Spleen (tissue), 11 donors: ENCODE measurements around the gene USP7. TPM values are rescaled to one million over a fixed set of nuclear protein-coding genes. Genes with fewer than 3 reads are reported as not detected.

Experiments
- DNase-seq: peaks from one replicate; pipeline ENCODE4 v3.0.0-alpha.2; 2020
- H3K27ac ChIP-seq, 8 donors: fragments of 200-600 bp; sonication (generic) in 7 of 8; 1 replicate in 4 of 8; 2 replicates in 4 of 8; pipeline versions ENCODE4 v1.5.0 to v1.8.0; 2016 to 2021; ENCODE audit warnings: inconsistent platforms in 4 of 8, mild to moderate bottlenecking in 4 of 8, moderate library complexity in 1 of 8
- H3K27me3 ChIP-seq, 7 donors: fragments of 200-600 bp; sonication (generic) in 6 of 7; replicated peaks in 1 of 7; 1 replicate in 4 of 7; 2 replicates in 3 of 7; pipeline versions ENCODE4 v1.5.0 to v1.8.0; 2016 to 2021; ENCODE audit warnings: inconsistent platforms in 3 of 7, mild to moderate bottlenecking in 1 of 7
- H3K36me3 ChIP-seq, 6 donors: fragments of 200-600 bp; sonication (generic) in 5 of 6; 1 replicate in 4 of 6; 2 replicates in 2 of 6; pipeline versions ENCODE4 v1.5.0 to v1.8.0; 2016 to 2021; ENCODE audit warnings: inconsistent platforms in 2 of 6
- H3K4me1 ChIP-seq, 6 donors: fragments of 200-600 bp; sonication (generic) in 5 of 6; 1 replicate in 3 of 6; 2 replicates in 3 of 6; pipeline versions ENCODE4 v1.5.0 to v1.8.0; 2016 to 2021; ENCODE audit warnings: inconsistent platforms in 3 of 6
- H3K4me3 ChIP-seq, 8 donors: fragments of 200-600 bp; sonication (generic) in 7 of 8; 1 replicate in 4 of 8; 2 replicates in 4 of 8; pipeline versions ENCODE4 v1.5.0 to v1.8.0; 2016 to 2021; ENCODE audit warnings: inconsistent platforms in 4 of 8, mild to moderate bottlenecking in 4 of 8, moderate library complexity in 2 of 8
- H3K9me3 ChIP-seq, 8 donors: fragments of 200-600 bp; sonication (generic) in 7 of 8; 1 replicate in 4 of 8; 2 replicates in 4 of 8; pipeline versions ENCODE4 v1.5.0 to v1.8.0; 2016 to 2021; ENCODE audit warnings: inconsistent platforms in 4 of 8
- POLR2A ChIP-seq, 3 donors: fragments of 450-650 bp; IDR thresholded peaks; one replicate each; pipeline ENCODE4 v1.5.1; 2017; ENCODE audit warnings: antibody characterized with exemption in 3 of 3, mild to moderate bottlenecking in 1 of 3
- POLR2AphosphoS5 ChIP-seq, 3 donors: sonication (generic); formaldehyde crosslinking; IDR thresholded peaks; one replicate each; pipeline ENCODE4 v1.5.1; 2017; ENCODE audit warnings: antibody characterized with exemption in 3 of 3
- WGBS, 5 donors: extraction: QIAGEN DNeasy Blood & Tissue Kit in 3 of 5; methylation state at CpG; one replicate each; pipeline versions ENCODE4 v1.1.5 to v1.1.7; 2013 to 2018; 5-methylcytosine and 5-hydroxymethylcytosine counted together
- intact Hi-C: fragments of 100-400 bp; cut with DNase I; formaldehyde crosslinking; loops from one replicate; pipeline ENCODE4 v1.15.0; 2023; ENCODE audit warnings: low total_unique reads
- polyA plus RNA-seq, 3 donors: library from polyadenylated mRNA; stranded (reverse); fragments of 200-250 nt; gene quantifications; one replicate each; pipeline ENCODE4 v1.2.1, GENCODE V29; 2013
- total RNA-seq, 7 donors: library from RNA; depleted of rRNA in 3 of 7; stranded (reverse); fragments of >200 nt in 3 of 7; fragmentation: NEBNext Ultra II Directional in 4 of 7; extraction: Animal tissue kit (Norgen Biotek cat#: 25700) in 4 of 7; gene quantifications; one replicate each; pipeline versions ENCODE4 v1.1.0 to v1.2.1, GENCODE V29; 2016 to 2021
- TF ChIP-seq, protein P1 (sequence below), 11 experiments: fragments of 200-600 bp in 7 of 11; fragments of 450-650 bp in 4 of 11; sonication (generic) in 4 of 11; IDR thresholded peaks in 8 of 11; conservative IDR thresholded peaks in 3 of 11; 1 replicate in 7 of 11; 2 replicates in 4 of 11; pipeline versions ENCODE4 v1.4.0 to v1.8.0; 2016 to 2021; ENCODE audit warnings: antibody characterized with exemption in 11 of 11, inconsistent platforms in 4 of 11, mild to moderate bottlenecking in 1 of 11
- donor health status: healthy with polysubstance abuse.
- donor health status: DM: no; HTN: no; CAD: no; lungs with moderate emphysema.
- donor health status: DM: no; HTN: no; CAD: no.
- donor health status: Bipolar disorder and iron deficiency.
- donor health status: healthy.
- donor health status: DM: no; HTN: no; CAD: no.
- donor health status: DM: yes; HTN: yes; CAD: no.

Gene USP7
- total and polyA plus RNA-seq, 10 donors = 26.1 to 145 (median 126) TPM

DNA sequence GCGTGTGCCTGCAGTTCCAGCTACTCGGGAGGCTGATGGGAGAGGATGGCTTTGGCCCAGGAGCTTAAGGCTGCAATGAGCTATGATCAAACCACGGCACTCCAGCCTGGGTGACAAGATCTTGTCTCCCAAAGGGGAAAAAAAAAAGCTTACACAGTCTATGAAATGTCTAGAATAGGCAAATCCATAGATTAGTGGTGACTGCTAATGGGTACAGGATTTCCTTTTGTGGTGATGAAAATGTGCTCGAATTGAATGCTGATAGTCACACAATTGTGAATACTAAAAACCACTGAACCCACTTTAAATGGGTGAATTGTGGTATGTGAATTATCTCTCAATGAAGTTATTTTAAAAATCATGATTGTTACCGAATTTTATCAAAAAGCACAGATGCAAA is 14.9 kb downstream of the USP7 start:
- H3K27me3 ChIP-seq = no peaks in the 10 kb centered on the region
- TF ChIP-seq, protein P1, sequence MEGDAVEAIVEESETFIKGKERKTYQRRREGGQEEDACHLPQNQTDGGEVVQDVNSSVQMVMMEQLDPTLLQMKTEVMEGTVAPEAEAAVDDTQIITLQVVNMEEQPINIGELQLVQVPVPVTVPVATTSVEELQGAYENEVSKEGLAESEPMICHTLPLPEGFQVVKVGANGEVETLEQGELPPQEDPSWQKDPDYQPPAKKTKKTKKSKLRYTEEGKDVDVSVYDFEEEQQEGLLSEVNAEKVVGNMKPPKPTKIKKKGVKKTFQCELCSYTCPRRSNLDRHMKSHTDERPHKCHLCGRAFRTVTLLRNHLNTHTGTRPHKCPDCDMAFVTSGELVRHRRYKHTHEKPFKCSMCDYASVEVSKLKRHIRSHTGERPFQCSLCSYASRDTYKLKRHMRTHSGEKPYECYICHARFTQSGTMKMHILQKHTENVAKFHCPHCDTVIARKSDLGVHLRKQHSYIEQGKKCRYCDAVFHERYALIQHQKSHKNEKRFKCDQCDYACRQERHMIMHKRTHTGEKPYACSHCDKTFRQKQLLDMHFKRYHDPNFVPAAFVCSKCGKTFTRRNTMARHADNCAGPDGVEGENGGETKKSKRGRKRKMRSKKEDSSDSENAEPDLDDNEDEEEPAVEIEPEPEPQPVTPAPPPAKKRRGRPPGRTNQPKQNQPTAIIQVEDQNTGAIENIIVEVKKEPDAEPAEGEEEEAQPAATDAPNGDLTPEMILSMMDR (IDR thresholded peaks at IDR 0.05 in 8 of 11, conservative IDR thresholded peaks at IDR 0.05 in 3 of 11) = no peak
- TF ChIP-seq POLR2A (IDR thresholded peaks at IDR 0.05) = no peak
- no peak for TF ChIP-seq POLR2AphosphoS5 (IDR thresholded peaks at IDR 0.05)
- no peaks in the 10 kb centered on the region for H3K36me3 ChIP-seq
- no peak overlapping the region for H3K27ac ChIP-seq
- 45 to 56% (median 54%) methylated on average over 5 of the region's 5 CpGs for WGBS, 5 donors
- no peak for DNase-seq
- no peak overlapping the region for H3K4me3 ChIP-seq
- intact Hi-C loops = loop anchor here (10.0 kb wide), 1 partner anchor 156 kb away; no protein-coding TSS in a partner anchor
- no peaks in the 10 kb centered on the region for H3K9me3 ChIP-seq
- H3K4me1 ChIP-seq = peaks cover 75 to 96% (median 95%) of the 10 kb centered on the region in 6 donors

DNA sequence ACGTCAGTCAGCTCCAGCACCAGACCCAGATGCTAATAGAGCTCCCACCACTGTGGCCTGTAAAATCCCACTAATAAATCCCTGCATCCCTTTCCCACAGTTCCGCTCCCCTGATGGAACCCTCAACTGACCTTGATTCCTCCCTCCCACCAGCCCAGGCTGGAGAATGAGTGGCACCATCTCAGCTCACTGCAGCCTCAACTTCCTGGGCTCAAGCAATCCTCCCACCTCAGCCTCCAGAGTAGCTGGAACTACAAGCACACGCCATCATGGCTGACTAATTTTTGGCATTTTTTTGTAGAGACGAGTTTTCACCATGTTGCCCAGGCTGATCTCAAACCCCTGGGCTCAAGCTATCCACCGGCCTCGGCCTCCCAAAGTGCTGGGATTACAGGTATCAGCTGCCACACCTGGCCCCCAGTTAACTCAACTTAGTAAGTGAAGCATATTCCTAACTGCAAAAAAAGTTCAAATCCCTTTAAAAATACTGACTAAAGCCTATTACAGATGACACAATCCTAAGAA is 15.6 kb downstream of the USP7 start:
- TF ChIP-seq POLR2A (IDR thresholded peaks at IDR 0.05) (no peak), POLR2AphosphoS5 (IDR thresholded peaks at IDR 0.05) (no peak)
- TF ChIP-seq, protein P1 (IDR thresholded peaks at IDR 0.05 in 8 of 11, conservative IDR thresholded peaks at IDR 0.05 in 3 of 11) = no peak
- peaks cover 80 to 100% (median 100%) of the 10 kb centered on the region in 6 donors for H3K4me1 ChIP-seq
- WGBS, 5 donors = 84 to 95% (median 90%) methylated on average over 6 of the region's 6 CpGs

GRCh38 chr16:8946544-8946943 is 17.2 kb downstream of the USP7 start:
- intact Hi-C loops = loop anchor here (10.0 kb wide), 1 partner anchor 158 kb away; no protein-coding TSS in a partner anchor
- DNase-seq = no peak
- no peak for TF ChIP-seq POLR2AphosphoS5 (IDR thresholded peaks at IDR 0.05)
- TF ChIP-seq POLR2A (IDR thresholded peaks at IDR 0.05) = no peak
- H3K27me3 ChIP-seq = no peaks in the 10 kb centered on the region
- no peaks in the 10 kb centered on the region for H3K9me3 ChIP-seq
- no peak overlapping the region for H3K4me3 ChIP-seq
- H3K36me3 ChIP-seq = no peaks in the 10 kb centered on the region
- H3K4me1 ChIP-seq = peaks cover 80 to 100% (median 100%) of the 10 kb centered on the region in 6 donors
- no peak overlapping the region for H3K27ac ChIP-seq
- WGBS, 5 donors = 57 to 79% (median 77%) methylated on average over 6 of the region's 6 CpGs

More for the DNA sequence above, 15.6 kb downstream of the USP7 start:
- Histone ChIP-seq H3K36me3 (no peaks in the 10 kb centered on the region), H3K27ac (no peak overlapping the region), H3K4me3 (no peak overlapping the region), H3K27me3 (no peaks in the 10 kb centered on the region), H3K9me3 (no peaks in the 10 kb centered on the region)
- DNase-seq = no peak
- intact Hi-C loops = loop anchor here (10.0 kb wide), 1 partner anchor 157 kb away; no protein-coding TSS in a partner anchor

- TF ChIP-seq POLR2A (IDR thresholded peaks at IDR 0.05) = no peak
- TF ChIP-seq, protein P1 (IDR thresholded peaks at IDR 0.05 in 8 of 11, conservative IDR thresholded peaks at IDR 0.05 in 3 of 11) = no peak
- no peak for TF ChIP-seq POLR2AphosphoS5 (IDR thresholded peaks at IDR 0.05)
- intact Hi-C loops = loop anchor here (10.0 kb wide), 1 partner anchor 159 kb away; no protein-coding TSS in a partner anchor
- Histone ChIP-seq H3K27ac (peak overlapping the region in 2 of 8 donors; percentile 10 to 64), H3K27me3 (no peaks in the 10 kb centered on the region), H3K4me3 (no peak overlapping the region), H3K9me3 (no peaks in the 10 kb centered on the region), H3K36me3 (no peaks in the 10 kb centered on the region), H3K4me1 (peaks cover 74 to 100% (median 98%) of the 10 kb centered on the region in 6 donors)
- no peak for DNase-seq
- WGBS, 5 donors = 81 to 92% (median 87%) methylated on average over 3 of the region's 3 CpGs
These were observed 17.9 kb downstream of the USP7 start for GRCh38 chr16:8945626-8946296.
